H1 (cell line): ENCODE measurements around the gene IFT122. TPM values are rescaled to one million over a fixed set of nuclear protein-coding genes. Genes with fewer than 3 reads are reported as not detected.

Experiments
- CTCF ChIA-PET: fragments of 300-600 bp; sonication (Branson Sonifier 250); formaldehyde crosslinking; loops from one replicate; lab custom pipeline; 2021; ENCODE audit not compliant: partially characterized antibody; lab: Charles Lee
- POLR2A ChIA-PET: fragments of 300-600 bp; sonication (Branson Sonifier 250); formaldehyde crosslinking; loops from one replicate; lab custom pipeline; 2021; ENCODE audit warnings: inconsistent platforms; ENCODE audit not compliant: partially characterized antibody; lab: Charles Lee
- DNase-seq, 2 experiments: peaks; one replicate each; pipeline versions ENCODE4 v3.0.0 to v3.0.0-alpha.2; 2010 to 2022; ENCODE audit warnings: low spot score in 2 of 2, low read depth in 1 of 2, mixed read lengths in 1 of 2
- FAIRE-seq: peaks from 2 replicates; lab custom pipeline; 2011; peaks lifted over from hg19 to GRCh38; lab: Jason Lieb, UNC
- H2AFZ ChIP-seq: 2 replicates; pipeline ENCODE4 v1.8.1; 2012; ENCODE audit warnings: low read length, inconsistent platforms
- H2AK5ac ChIP-seq: 2 replicates; pipeline ENCODE4 v1.6.1; 2013; ENCODE audit warnings: low read depth, low read length
- H2BK120ac ChIP-seq: replicated peaks from 2 replicates; pipeline ENCODE3; 2013; ENCODE audit warnings: low read depth, low read length, inconsistent platforms
- H2BK12ac ChIP-seq: 2 replicates; pipeline ENCODE4 v1.6.1; 2013; ENCODE audit warnings: low read depth, low read length
- H2BK15ac ChIP-seq: 2 replicates; pipeline ENCODE4 v1.6.1; 2013; ENCODE audit warnings: low read length
- H2BK20ac ChIP-seq: 2 replicates; pipeline ENCODE4 v1.6.1; 2013; ENCODE audit warnings: low read length
- H2BK5ac ChIP-seq: 2 replicates; pipeline ENCODE4 v1.6.1; 2013; ENCODE audit warnings: low read depth, low read length
- H3K14ac ChIP-seq: 2 replicates; pipeline ENCODE4 v1.6.1; 2013; ENCODE audit warnings: inconsistent platforms; ENCODE audit not compliant: insufficient read length
- H3K18ac ChIP-seq: 2 replicates; pipeline ENCODE4 v1.6.1; 2013; ENCODE audit warnings: low read length; ENCODE audit errors: extremely low read depth
- H3K23ac ChIP-seq: 2 replicates; pipeline ENCODE4 v1.6.1; 2013; ENCODE audit warnings: inconsistent platforms; ENCODE audit not compliant: insufficient read length
- H3K23me2 ChIP-seq: 2 replicates; pipeline ENCODE4 v1.6.1; 2013; ENCODE audit warnings: low read depth, low read length
- H3K27ac ChIP-seq: 2 replicates; pipeline ENCODE4 v1.6.1; 2011; ENCODE audit warnings: low read depth, low read length, inconsistent platforms
- H3K27me3 ChIP-seq, 4 experiments: replicated peaks in 1 of 4; 1 replicate in 1 of 4; 2 replicates in 3 of 4; pipeline versions ENCODE4 v1.6.1 to v1.8.1; 2011 to 2013; ENCODE audit warnings: low read length in 3 of 4, mild to moderate bottlenecking in 3 of 4, inconsistent platforms in 2 of 4, mixed read lengths in 2 of 4, moderate library complexity in 1 of 4; ENCODE audit not compliant: control insufficient read depth in 3 of 4, insufficient read depth in 3 of 4; ENCODE audit errors: extremely low read depth in 1 of 4
- H3K36me3 ChIP-seq, 4 experiments: 2 replicates each; pipeline versions ENCODE4 v1.6.1 to v1.8.1; 2011 to 2013; ENCODE audit warnings: mild to moderate bottlenecking in 4 of 4, low read length in 3 of 4, moderate library complexity in 2 of 4, control low read depth in 1 of 4, inconsistent platforms in 1 of 4; ENCODE audit not compliant: insufficient read depth in 4 of 4, control insufficient read depth in 2 of 4
- H3K4ac ChIP-seq: replicated peaks from 2 replicates; pipeline ENCODE3; 2013; ENCODE audit warnings: low read length, low read depth, mixed read lengths, inconsistent platforms; ENCODE audit not compliant: insufficient read length
- H3K4me1 ChIP-seq, 4 experiments: replicated peaks in 1 of 4; 1 replicate in 1 of 4; 2 replicates in 3 of 4; pipeline versions ENCODE4 v1.6.1 to v1.8.1; 2011 to 2013; ENCODE audit warnings: low read length in 3 of 4, inconsistent platforms in 2 of 4, mixed read lengths in 1 of 4; ENCODE audit not compliant: insufficient read depth in 4 of 4, control insufficient read depth in 3 of 4
- H3K4me2 ChIP-seq, 2 experiments: 2 replicates each; pipeline versions ENCODE4 v1.6.1 to v1.8.1; 2011 to 2013; ENCODE audit warnings: low read depth in 2 of 2, low read length in 2 of 2, control low read depth in 1 of 2, inconsistent platforms in 1 of 2, mild to moderate bottlenecking in 1 of 2; ENCODE audit not compliant: insufficient read depth in 1 of 2
- H3K4me3 ChIP-seq, 4 experiments: fragments of 200-600, 300-600 bp in 1 of 4; sonication (generic), shearing (Covaris generic), sonication (Bioruptor Twin) in 1 of 4; 2 replicates each; pipeline versions ENCODE4 v1.5.1 to v1.8.1; 2011 to 2016; ENCODE audit warnings: low read length in 4 of 4, low read depth in 3 of 4, control low read depth in 2 of 4, inconsistent platforms in 2 of 4, mild to moderate bottlenecking in 2 of 4, mixed read lengths in 1 of 4, moderate library complexity in 1 of 4; ENCODE audit not compliant: insufficient read depth in 2 of 4; ENCODE audit errors: extremely low read depth in 1 of 4
- H3K56ac ChIP-seq: replicated peaks from 2 replicates; pipeline ENCODE3; 2013; ENCODE audit warnings: low read depth, mild to moderate bottlenecking, mixed read lengths, low read length, inconsistent platforms; ENCODE audit not compliant: insufficient read length
- H3K79me1 ChIP-seq: 2 replicates; pipeline ENCODE4 v1.6.1; 2013; ENCODE audit warnings: low read depth, low read length, control low read depth
- H3K79me2 ChIP-seq, 2 experiments: 2 replicates each; pipeline versions ENCODE4 v1.6.1 to v1.8.1; 2012 to 2013; ENCODE audit warnings: low read length in 2 of 2, mild to moderate bottlenecking in 2 of 2, inconsistent platforms in 1 of 2; ENCODE audit not compliant: insufficient read depth in 2 of 2, control insufficient read depth in 1 of 2
- H3K9ac ChIP-seq, 4 experiments: replicated peaks in 1 of 4; 1 replicate in 1 of 4; 2 replicates in 3 of 4; pipeline versions ENCODE4 v1.6.1 to v1.8.1; 2011 to 2013; ENCODE audit warnings: low read depth in 3 of 4, low read length in 3 of 4, control low read depth in 2 of 4, mild to moderate bottlenecking in 2 of 4, moderate library complexity in 2 of 4, inconsistent platforms in 1 of 4; ENCODE audit errors: extremely low read depth in 1 of 4
- H3K9me3 ChIP-seq, 2 experiments: 2 replicates each; pipeline versions ENCODE4 v1.6.1 to v1.8.1; 2012 to 2013; ENCODE audit warnings: mild to moderate bottlenecking in 2 of 2, moderate library complexity in 2 of 2, control low read depth in 1 of 2, inconsistent platforms in 1 of 2, low read depth in 1 of 2, low read length in 1 of 2, mixed read lengths in 1 of 2; ENCODE audit not compliant: insufficient read depth in 2 of 2
- H4K20me1 ChIP-seq, 2 experiments: replicated peaks in 1 of 2; 2 replicates each; pipeline versions ENCODE3 to v1.8.1; 2011 to 2013; ENCODE audit warnings: inconsistent platforms in 2 of 2, low read length in 2 of 2, mild to moderate bottlenecking in 1 of 2; ENCODE audit not compliant: insufficient read depth in 2 of 2, control insufficient read depth in 1 of 2
- H4K5ac ChIP-seq: 2 replicates; pipeline ENCODE4 v1.6.1; 2013; ENCODE audit warnings: low read length, low read depth, mixed read lengths, inconsistent platforms; ENCODE audit not compliant: insufficient read length
- H4K8ac ChIP-seq: 2 replicates; pipeline ENCODE4 v1.8.0; 2013; ENCODE audit warnings: mild to moderate bottlenecking, moderate library complexity, low read length, inconsistent platforms; ENCODE audit not compliant: insufficient read depth; ENCODE audit errors: extremely low read depth
- H4K91ac ChIP-seq: replicated peaks from 2 replicates; pipeline ENCODE3; 2013; ENCODE audit warnings: low read length, mixed read lengths, inconsistent platforms; ENCODE audit not compliant: insufficient read length
- SP1 ChIP-seq: IDR thresholded peaks from 2 replicates; pipeline ENCODE4 v1.6.1; 2011; ENCODE audit warnings: low read depth, low read length
- WGBS, 2 experiments: shearing (Covaris generic) in 1 of 2; methylation state at CpG; one replicate each; pipeline versions ENCODE4 v1.1.6 to v1.1.7; 2013 to 2015; ENCODE audit warnings: low lambda C conversion rate in 2 of 2, mixed read lengths in 2 of 2, inconsistent platforms in 1 of 2, low coverage in 1 of 2, missing lambda C conversion rate in 1 of 2; ENCODE audit not compliant: insufficient replicate concordance in 2 of 2, insufficient coverage in 1 of 2, insufficient read length in 1 of 2; ENCODE audit errors: extremely low coverage in 1 of 2, missing lambda C conversion rate in 1 of 2; 5-methylcytosine and 5-hydroxymethylcytosine counted together
- polyA plus RNA-seq, 7 experiments: library from polyadenylated mRNA; depleted of rRNA in 3 of 7; stranded (reverse) in 5 of 7; unstranded in 2 of 7; fragments of >200 nt in 5 of 7; fragments of 200-250 nt in 2 of 7; gene quantifications; 1 replicate in 5 of 7; 2 replicates in 1 of 7; 4 replicates in 1 of 7; pipeline versions ENCODE4 v1.2.1 to v1.2.3, GENCODE V29; 2011 to 2013; ENCODE audit warnings: missing spikeins in 2 of 7, mixed read lengths in 2 of 7
- total RNA-seq: library from RNA; stranded (reverse); fragmentation: NEBNext Ultra II Directional; extraction: Animal tissue kit (Norgen Biotek cat#: 25700); gene quantifications from 2 replicates; pipeline ENCODE4 v1.2.1, GENCODE V29; 2021

IFT122 gene
- total and polyA plus RNA-seq, 2 of the 8 experiments (the other 6 are each of a cell fraction or from before 2014, with no cell fraction given) = 23.7 to 25.1 TPM

DNA sequence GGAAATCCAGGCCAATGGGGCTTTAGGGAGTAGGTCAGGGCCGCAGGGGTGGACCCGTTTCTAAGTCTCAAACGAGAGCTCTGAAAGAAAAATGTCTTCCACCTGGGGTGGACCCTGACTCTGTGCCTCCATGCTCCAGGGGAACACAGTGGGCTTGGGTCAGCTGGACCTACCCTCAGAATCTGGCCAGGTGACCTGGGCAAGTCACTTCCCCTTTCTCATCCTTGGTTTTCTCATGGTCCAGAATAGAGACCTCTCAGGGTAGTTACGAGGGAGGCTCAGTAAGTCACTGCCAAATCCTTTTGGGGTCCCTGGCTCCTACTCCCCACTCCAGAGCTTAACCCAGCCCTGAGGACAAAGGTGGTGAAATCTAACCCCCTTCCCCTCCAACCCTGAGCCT, 37.4 kb upstream of the IFT122 start:
- Histone ChIP-seq H4K91ac (no peak overlapping the region), H2BK20ac (no peak overlapping the region), H3K23ac (no peak overlapping the region), H3K56ac (no peak overlapping the region), H3K4me1 (peaks cover 0 to 4% (median 0%) of the 10 kb centered on the region in 4 experiments; a peak in 3 of 7 replicates), H3K9ac (no peak overlapping the region), H3K4ac (no peak overlapping the region), H2BK120ac (no peak overlapping the region), H3K27ac (no peak overlapping the region), H3K23me2 (no peaks in the 10 kb centered on the region; the same call in 1 of the 2 replicates), H3K4me2 (no peak overlapping the region), H3K4me3 (no peak overlapping the region), H2AFZ (no peak overlapping the region), H2BK5ac (no peak overlapping the region), H4K5ac (no peak overlapping the region), H4K8ac (no peak overlapping the region), H3K79me1 (peaks cover 2% of the 10 kb centered on the region), H4K20me1 (peaks cover 0 to 3% of the 10 kb centered on the region in 2 experiments), H2BK12ac (no peak overlapping the region), H3K14ac (no peak overlapping the region), H2AK5ac (no peak overlapping the region), H3K18ac (no peak overlapping the region), H3K79me2 (peaks cover 12 to 17% of the 10 kb centered on the region in 2 experiments), H3K36me3 (no peaks in the 10 kb centered on the region), H2BK15ac (no peak overlapping the region), H3K27me3 (no peaks in the 10 kb centered on the region; a peak in 1 of 7 replicates), H3K9me3 (no peaks in the 10 kb centered on the region)
- no peak for TF ChIP-seq SP1
- POLR2A ChIA-PET = interaction anchor here (1.4 to 1.5 kb wide), 2 partner anchors 19 to 86 kb away, joined by 4 to 5 read pairs; no protein-coding TSS in a partner anchor
- FAIRE-seq = no peak
- CTCF ChIA-PET = interaction anchor here (1.3 to 9.2 kb wide), 4 partner anchors 18 to 81 kb away, joined by 3 to 58 read pairs (median 5); no protein-coding TSS in a partner anchor
- DNase-seq = no peak
- 77% methylated on average over 4 of the region's 4 CpGs; no CpG with 5 or more reads in 1 of the 2 experiments for WGBS, 2 experiments
